Muscle layer of duodenum (tissue), 2 donors: ENCODE data around the gene PKIB.

Source experiments
- H3K27ac ChIP-seq: one replicate; pipeline ENCODE4 v1.7.0; 2013; ENCODE audit warnings: mild to moderate bottlenecking, low read length
- H3K27me3 ChIP-seq: one replicate; pipeline ENCODE4 v1.7.0; 2013; ENCODE audit warnings: low read depth, mild to moderate bottlenecking, control low read depth, low read length
- H3K36me3 ChIP-seq, 2 donors: one replicate each; pipeline ENCODE4 v1.7.0; 2013; ENCODE audit warnings: low read length in 2 of 2, control low read depth in 1 of 2, mild to moderate bottlenecking in 1 of 2; ENCODE audit not compliant: insufficient read depth in 2 of 2, control insufficient read depth in 1 of 2
- H3K4me1 ChIP-seq, 2 donors: one replicate each; pipeline ENCODE4 v1.7.0; 2013; ENCODE audit warnings: low read length in 2 of 2, mild to moderate bottlenecking in 2 of 2, control low read depth in 1 of 2, moderate library complexity in 1 of 2; ENCODE audit not compliant: insufficient read depth in 2 of 2, control insufficient read depth in 1 of 2
- H3K4me3 ChIP-seq, 2 donors: one replicate each; pipeline ENCODE4 v1.7.0; 2013; ENCODE audit warnings: low read length in 2 of 2, low read depth in 1 of 2, mild to moderate bottlenecking in 1 of 2
- H3K9me3 ChIP-seq, 2 donors: one replicate each; pipeline ENCODE4 v1.7.0; 2013; ENCODE audit warnings: low read length in 2 of 2, control low read depth in 1 of 2, mild to moderate bottlenecking in 1 of 2; ENCODE audit not compliant: control insufficient read depth in 1 of 2
- donor health status: healthy.

PKIB gene

GRCh38 chr6:122669418-122669817, 59.2 kb downstream of the PKIB start:
- H3K27ac ChIP-seq: no peak overlapping the region
- no peaks in the 10 kb centered on the region for H3K27me3 ChIP-seq
- H3K36me3 ChIP-seq: no peaks in the 10 kb centered on the region
- H3K4me1 ChIP-seq: no peaks in the 10 kb centered on the region
- H3K4me3 ChIP-seq: no peak overlapping the region
- no peaks in the 10 kb centered on the region for H3K9me3 ChIP-seq

DNA sequence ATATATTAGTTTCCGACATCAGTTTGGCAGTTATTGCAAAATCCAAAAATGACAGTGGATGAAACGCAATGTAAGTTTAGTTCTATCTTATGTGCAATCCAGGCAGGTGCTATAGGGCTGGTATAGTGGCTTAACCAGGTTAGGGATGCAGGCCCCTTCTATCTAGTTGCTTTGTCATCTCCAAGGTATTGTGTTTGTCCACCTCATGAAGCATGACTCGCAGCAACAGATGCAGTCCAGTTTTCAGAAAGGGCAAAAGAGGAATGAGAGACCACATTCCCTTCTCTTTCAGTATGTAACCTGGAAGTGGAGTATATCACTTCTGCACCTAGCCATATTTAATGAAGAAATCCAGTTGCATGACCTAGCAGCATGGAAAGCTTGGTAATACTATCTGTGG, 59.7 kb downstream of the PKIB start:
- no peak overlapping the region for H3K27ac ChIP-seq
- no peaks in the 10 kb centered on the region for H3K27me3 ChIP-seq
- H3K4me1 ChIP-seq: no peaks in the 10 kb centered on the region
- no peak overlapping the region for H3K4me3 ChIP-seq
- no peaks in the 10 kb centered on the region for H3K36me3 ChIP-seq
- no peaks in the 10 kb centered on the region for H3K9me3 ChIP-seq

DNA sequence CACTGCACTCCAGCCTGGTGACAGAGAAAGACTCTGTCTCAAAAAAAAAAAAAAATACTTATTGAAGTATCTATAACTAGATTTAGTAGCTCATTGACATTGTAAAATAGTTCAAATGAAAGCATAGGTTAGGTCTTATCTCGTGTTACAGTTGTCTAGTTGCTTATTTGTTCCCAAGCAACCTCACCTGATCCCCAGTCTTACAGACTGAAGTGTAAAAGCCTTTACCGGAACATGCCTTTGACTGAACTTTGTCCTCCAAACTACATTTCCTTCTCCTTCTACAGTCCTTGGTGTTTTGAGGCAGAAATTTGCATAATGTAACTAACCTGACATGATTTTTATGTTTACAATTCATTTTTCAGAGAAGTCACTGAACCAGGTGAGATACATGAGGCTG, 61.0 kb downstream of the PKIB start:
- H3K27ac ChIP-seq: no peak overlapping the region
- no peaks in the 10 kb centered on the region for H3K9me3 ChIP-seq
- H3K27me3 ChIP-seq: no peaks in the 10 kb centered on the region
- H3K4me3 ChIP-seq: no peak overlapping the region
- H3K4me1 ChIP-seq: no peaks in the 10 kb centered on the region
- H3K36me3 ChIP-seq: no peaks in the 10 kb centered on the region

GRCh38 chr6:122673343-122673961, 63.2 kb downstream of the PKIB start:
- H3K36me3 ChIP-seq: no peaks in the 10 kb centered on the region
- no peaks in the 10 kb centered on the region for H3K27me3 ChIP-seq
- H3K4me3 ChIP-seq: no peak overlapping the region
- no peaks in the 10 kb centered on the region for H3K4me1 ChIP-seq
- H3K9me3 ChIP-seq: no peaks in the 10 kb centered on the region
- H3K27ac ChIP-seq: no peak overlapping the region

DNA sequence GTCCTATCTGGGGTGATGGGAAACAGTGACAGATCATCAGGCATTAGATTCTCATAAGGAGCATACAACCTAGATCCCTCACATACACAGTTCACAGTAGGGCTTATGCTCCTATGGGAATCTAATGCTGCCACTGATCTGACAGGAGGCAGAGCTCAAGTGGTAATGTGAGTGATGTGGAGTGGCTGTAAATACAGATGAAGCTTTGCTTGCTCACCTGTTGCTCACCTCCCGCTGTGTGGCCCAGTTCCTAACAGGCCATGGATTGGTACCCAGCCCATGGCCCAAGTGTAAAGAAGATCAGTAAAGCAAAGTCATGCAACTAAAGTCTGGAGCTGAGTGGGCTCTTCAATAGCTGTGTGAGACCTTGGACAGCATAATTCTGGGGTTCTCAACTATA, 65.9 kb downstream of the PKIB start:
- no peaks in the 10 kb centered on the region for H3K36me3 ChIP-seq
- no peak overlapping the region for H3K4me3 ChIP-seq
- no peak overlapping the region for H3K27ac ChIP-seq
- no peaks in the 10 kb centered on the region for H3K9me3 ChIP-seq
- H3K4me1 ChIP-seq: no peaks in the 10 kb centered on the region
- H3K27me3 ChIP-seq: no peaks in the 10 kb centered on the region

GRCh38 chr6:122676688-122677087, 66.5 kb downstream of the PKIB start:
- Histone ChIP-seq H3K4me3 (no peak overlapping the region), H3K4me1 (no peaks in the 10 kb centered on the region), H3K27ac (no peak overlapping the region), H3K27me3 (no peaks in the 10 kb centered on the region), H3K36me3 (no peaks in the 10 kb centered on the region), H3K9me3 (no peaks in the 10 kb centered on the region)

DNA sequence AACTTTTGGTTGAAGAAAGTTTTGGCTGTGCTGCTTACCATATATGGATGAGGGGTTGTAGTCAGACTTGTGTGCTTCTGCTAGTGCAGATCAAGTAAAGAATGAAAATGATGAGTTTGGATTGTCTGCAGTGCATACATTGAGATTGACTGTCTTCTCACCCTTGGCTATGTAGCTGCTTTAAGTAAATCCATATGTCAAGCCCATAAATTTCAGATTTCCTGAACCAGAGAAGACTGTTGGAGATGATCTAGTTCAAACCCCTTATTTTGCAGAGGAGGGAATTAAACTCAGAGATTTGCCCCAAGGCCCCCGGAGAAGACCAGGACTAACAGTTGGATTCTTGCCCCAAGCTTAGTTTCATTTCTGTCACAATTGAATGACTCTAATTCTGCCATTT, 67.2 kb downstream of the PKIB start:
- Histone ChIP-seq H3K9me3 (no peaks in the 10 kb centered on the region), H3K27ac (no peak overlapping the region), H3K4me3 (no peak overlapping the region), H3K4me1 (no peaks in the 10 kb centered on the region), H3K36me3 (no peaks in the 10 kb centered on the region), H3K27me3 (no peaks in the 10 kb centered on the region)

GRCh38 chr6:122678841-122679240, 68.6 kb downstream of the PKIB start:
- Histone ChIP-seq H3K27me3 (no peaks in the 10 kb centered on the region), H3K4me3 (no peak overlapping the region), H3K9me3 (no peaks in the 10 kb centered on the region), H3K36me3 (no peaks in the 10 kb centered on the region), H3K4me1 (no peaks in the 10 kb centered on the region), H3K27ac (no peak overlapping the region)

GRCh38 chr6:122681705-122682104, 71.5 kb downstream of the PKIB start:
- no peaks in the 10 kb centered on the region for H3K27me3 ChIP-seq
- no peak overlapping the region for H3K27ac ChIP-seq
- no peaks in the 10 kb centered on the region for H3K9me3 ChIP-seq
- H3K36me3 ChIP-seq: no peaks in the 10 kb centered on the region
- H3K4me1 ChIP-seq: no peaks in the 10 kb centered on the region
- H3K4me3 ChIP-seq: no peak overlapping the region

DNA sequence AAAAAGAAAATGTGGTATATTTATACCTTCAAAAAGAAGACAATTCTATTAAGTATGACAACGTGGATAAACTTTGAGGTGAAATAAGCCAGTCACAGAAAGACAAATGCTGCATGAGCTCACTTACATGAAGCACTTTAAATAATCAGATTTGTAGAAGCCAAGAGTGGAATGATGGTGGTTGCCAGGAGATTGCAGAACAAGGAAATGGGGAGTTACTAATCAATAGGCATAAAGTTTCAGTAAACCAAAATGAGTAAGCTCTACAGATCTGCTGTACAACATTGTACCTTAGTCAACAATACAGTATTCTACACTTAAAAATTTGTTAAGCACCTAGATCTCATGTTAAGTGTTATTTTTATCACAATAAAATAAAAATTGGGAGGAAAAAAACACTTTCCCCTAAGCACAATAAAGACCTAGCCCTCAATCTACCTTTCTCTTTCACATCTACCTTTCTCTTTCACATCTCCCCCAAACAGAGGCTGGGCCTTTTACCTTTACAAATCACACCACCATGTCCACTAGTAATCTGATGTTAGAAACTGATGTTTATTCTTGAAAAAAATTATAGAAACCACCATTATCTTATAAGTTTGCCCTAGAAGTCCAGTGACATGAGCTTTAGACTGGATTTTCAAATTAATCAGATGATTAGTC, 73.9 kb downstream of the PKIB start:
- Histone ChIP-seq H3K27ac (no peak overlapping the region), H3K27me3 (no peaks in the 10 kb centered on the region), H3K4me3 (no peak overlapping the region), H3K9me3 (no peaks in the 10 kb centered on the region), H3K4me1 (no peaks in the 10 kb centered on the region), H3K36me3 (no peaks in the 10 kb centered on the region)

GRCh38 chr6:122692175-122692598, 82.0 kb downstream of the PKIB start:
- H3K4me1 ChIP-seq: no peaks in the 10 kb centered on the region
- H3K27me3 ChIP-seq: no peaks in the 10 kb centered on the region
- no peak overlapping the region for H3K27ac ChIP-seq
- H3K9me3 ChIP-seq: peaks cover 0 to 3% of the 10 kb centered on the region in 2 donors
- no peak overlapping the region for H3K4me3 ChIP-seq
- no peaks in the 10 kb centered on the region for H3K36me3 ChIP-seq
